ENCODE data around the gene LGALS7. TPM values are rescaled to one million over a fixed set of nuclear protein-coding genes. Genes with fewer than 3 reads are reported as not detected.

The LGALS7 gene
- total and polyA plus RNA-seq, 10 of the 15 experiments (the other 5 are each of a cell fraction or from before 2014, with no cell fraction given), result 0.19 TPM; not detected in 9

- TF ChIP-seq ZBTB4 (CRISPR knock-in tag; IDR thresholded peaks at IDR 0.05), result no peak
- TF ChIP-seq STAT1 (conservative IDR thresholded peaks at IDR 0.05), result no peak
- TF ChIP-seq ZNF207 (IDR thresholded peaks at IDR 0.05; ENCODE audit: borderline replicate concordance), result no peak
These were observed 39.6 kb upstream of the LGALS7 start, which contains the start of gene LGALS4 (continued) for GRCh38 chr19:38812841-38813320.

GRCh38 chr19:38812009-38812840, 38.9 kb upstream of the LGALS7 start:
- TF ChIP-seq MTA3 (IDR thresholded peaks at IDR 0.05; ENCODE audit: borderline replicate concordance, low read length) (no peak), POLR2AphosphoS5 (IDR thresholded peaks at IDR 0.05; ENCODE audit: low read length) (no peak), PAX8 (IDR thresholded peaks at IDR 0.05) (no peak)
- H3K9ac ChIP-seq (ENCODE audit: control insufficient read depth, insufficient read depth, low read length), result no peak overlapping the region

More at GRCh38 chr19:38812009-38812840, 38.9 kb upstream of the LGALS7 start:
- no peaks in the 10 kb centered on the region for H3K9me3 ChIP-seq (replicated peaks; ENCODE audit: control insufficient read depth, insufficient read depth, low read length)
- no peaks in the 10 kb centered on the region for H3K79me2 ChIP-seq (ENCODE audit: control insufficient read depth, insufficient read depth, low read length)
- RAD21 ChIA-PET (ENCODE audit: unreplicated experiment), result no interaction called here
- ATAC-seq, result no peak
- in situ Hi-C loops (cut with MboI), result no loop called here
- FAIRE-seq, result no peak
- no peak overlapping the region for H3K27ac ChIP-seq (ENCODE audit: control insufficient read depth, insufficient read depth)
- intact Hi-C loops (cut with micrococcal nuclease; ENCODE audit: unreplicated experiment), result no loop called here
- no peaks in the 10 kb centered on the region for H3K4me1 ChIP-seq (ENCODE audit: control insufficient read depth, insufficient read depth, low read length)
- no peaks in the 10 kb centered on the region for H4K20me1 ChIP-seq (ENCODE audit: control insufficient read depth, insufficient read depth)
- CTCF ChIA-PET, result no interaction called here
- POLR2A ChIA-PET, result no interaction called here
- DNase-seq (ENCODE audit: low read depth, low spot score), result no peak
- BruUV-seq (replicated peaks), result no TSS peak
- H3K4me3 ChIP-seq, result no peak overlapping the region
- peaks cover 0 to 3% of the 10 kb centered on the region in 2 experiments; a peak in 2 of 4 replicates for H3K36me3 ChIP-seq (ENCODE audit: control insufficient read depth in 2 of 2, insufficient read depth in 2 of 2, low read length in 1 of 2)
- H2AFZ ChIP-seq (ENCODE audit: control insufficient read depth, low read depth, low read length), result no peak overlapping the region
- no peak overlapping the region for H3K4me2 ChIP-seq (ENCODE audit: control insufficient read depth, insufficient read depth)
- H3K27me3 ChIP-seq (replicated peaks in 1 of 2; ENCODE audit: control insufficient read depth in 2 of 2, insufficient read depth in 2 of 2, low read length in 1 of 2), result no peaks in the 10 kb centered on the region
- WGBS (ENCODE audit: insufficient coverage, insufficient replicate concordance, low lambda C conversion rate, missing lambda C conversion rate), result 75% methylated on average over 18 of the region's 18 CpGs
- SMC1A ChIA-PET (ENCODE audit: uncharacterized antibody, unreplicated experiment), result interaction anchor here (1.4 kb wide), 1 partner anchor 20 kb away, joined by 4 read pairs; no protein-coding TSS in a partner anchor
